Measurements from ENCODE around the gene ALK.

- TF ChIP-seq CEBPB (IDR thresholded peaks at IDR 0.05) (no peak), NFIC (IDR thresholded peaks at IDR 0.05) (no peak)
Observed at GRCh38 chr2:29598978-29599377, 322.4 kb downstream of the ALK start.

Data from Ishikawa (cell line).